Activated naive CD8-positive, alpha-beta T cell treated with anti-CD3 and anti-CD28 coated beads, Interleukin-2, amount 10 ng/mL, durations not matched to agents 7 days and 5 days (primary cell): ENCODE measurements around the gene SIGMAR1. TPM values are rescaled to one million over a fixed set of nuclear protein-coding genes. Genes with fewer than 3 reads are reported as not detected.

Experiments used
- ATAC-seq: fragments of 150-1000 bp; cut with Tn5 transposase; one replicate; pipeline ENCODE4 v1.10.0; 2021; ENCODE audit warnings: low read depth, moderate library complexity
- POLR2A ChIA-PET: fragments of 350-600 bp; sonication (Branson Sonifier 250); formaldehyde crosslinking; loops from one replicate; lab custom pipeline; 2021; ENCODE audit warnings: antibody characterized with exemption; lab: Charles Lee
- DNase-seq: peaks from one replicate; pipeline ENCODE4 v3.0.0; 2021
- H3K27ac Mint-ChIP-seq: one replicate; pipeline ENCODE4 v1.8.0; 2022; ENCODE audit warnings: mild to moderate bottlenecking, mixed read lengths
- H3K27me3 Mint-ChIP-seq: one replicate; pipeline ENCODE4 v1.8.0; 2022; ENCODE audit warnings: mild to moderate bottlenecking, moderate library complexity, mixed read lengths
- H3K36me3 Mint-ChIP-seq: one replicate; pipeline ENCODE4 v1.8.0; 2021; ENCODE audit warnings: mild to moderate bottlenecking, mixed read lengths
- H3K4me1 Mint-ChIP-seq: one replicate; pipeline ENCODE4 v1.8.0; 2021; ENCODE audit warnings: mixed read lengths
- H3K4me3 Mint-ChIP-seq: one replicate; pipeline ENCODE4 v1.8.0; 2022; ENCODE audit warnings: mild to moderate bottlenecking, moderate library complexity, mixed read lengths
- H3K9me3 Mint-ChIP-seq: one replicate; pipeline ENCODE4 v1.8.0; 2021; ENCODE audit warnings: mixed read lengths
- total RNA-seq, 2 experiments: library from RNA; stranded (reverse); gene quantifications; one replicate each; pipeline ENCODE4 v1.2.3, GENCODE V29; 2021

Gene SIGMAR1
- total RNA-seq, 2 experiments from 2014 or later: 48.8 to 55.4 TPM

DNA sequence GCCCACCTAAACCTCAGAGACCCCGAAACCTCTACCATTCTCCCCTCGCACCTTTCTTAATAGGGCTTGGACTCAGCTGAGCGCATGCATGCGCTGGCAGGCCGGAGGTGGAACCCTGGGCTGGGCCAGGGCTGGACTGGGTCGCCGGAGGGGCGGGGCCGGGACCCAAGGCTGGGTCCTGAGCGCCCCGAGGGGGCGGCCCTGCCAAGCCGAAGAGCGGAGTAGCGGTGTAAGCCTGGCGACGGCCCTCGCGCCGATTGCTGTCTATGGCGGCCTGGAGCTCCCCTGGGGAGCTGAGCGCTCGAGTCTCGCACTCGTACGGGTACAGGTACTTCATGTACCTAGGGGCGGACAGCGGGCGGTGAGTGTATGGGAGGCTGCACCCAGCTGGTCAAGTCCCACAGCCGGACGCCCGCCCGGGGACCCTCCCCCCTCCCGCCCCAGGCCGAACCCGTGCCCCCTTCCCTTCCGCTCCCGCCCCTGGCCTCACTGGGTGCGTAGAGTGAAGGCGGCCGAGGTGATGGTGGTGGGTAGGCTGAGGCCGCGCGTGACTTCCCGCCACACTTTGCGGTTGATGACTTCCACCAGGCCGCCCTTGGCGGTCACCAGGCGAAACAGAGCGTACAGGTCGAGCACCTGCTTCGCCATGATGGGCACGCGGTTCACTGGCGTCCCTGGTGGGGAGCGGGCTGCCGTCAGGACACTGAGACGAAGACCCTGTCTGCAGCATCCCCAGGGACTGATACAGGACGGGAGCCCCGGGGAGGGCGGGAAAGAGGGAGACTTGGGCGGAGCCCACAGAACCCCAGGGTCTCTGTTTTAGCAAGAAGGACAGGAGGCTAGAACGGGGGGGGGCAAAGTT lies 14.0 kb downstream of the SIGMAR1 start:
- peak; percentile 44 for DNase-seq
- peaks cover 2% of the 10 kb centered on the region for H3K36me3 Mint-ChIP-seq
- no peaks in the 10 kb centered on the region for H3K9me3 Mint-ChIP-seq
- POLR2A ChIA-PET: interaction anchor here (0.8 to 2.1 kb wide), 3 partner anchors 11 to 14 kb away, joined by 5 to 6 read pairs (median 6); partner anchors contain the start of gene SIGMAR1
- no peak overlapping the region for H3K27ac Mint-ChIP-seq
- H3K4me1 Mint-ChIP-seq: peaks cover 25% of the 10 kb centered on the region
- peaks cover 64% of the 10 kb centered on the region for H3K27me3 Mint-ChIP-seq
- H3K4me3 Mint-ChIP-seq: peak overlapping the region; percentile 19
- no peak for ATAC-seq

DNA sequence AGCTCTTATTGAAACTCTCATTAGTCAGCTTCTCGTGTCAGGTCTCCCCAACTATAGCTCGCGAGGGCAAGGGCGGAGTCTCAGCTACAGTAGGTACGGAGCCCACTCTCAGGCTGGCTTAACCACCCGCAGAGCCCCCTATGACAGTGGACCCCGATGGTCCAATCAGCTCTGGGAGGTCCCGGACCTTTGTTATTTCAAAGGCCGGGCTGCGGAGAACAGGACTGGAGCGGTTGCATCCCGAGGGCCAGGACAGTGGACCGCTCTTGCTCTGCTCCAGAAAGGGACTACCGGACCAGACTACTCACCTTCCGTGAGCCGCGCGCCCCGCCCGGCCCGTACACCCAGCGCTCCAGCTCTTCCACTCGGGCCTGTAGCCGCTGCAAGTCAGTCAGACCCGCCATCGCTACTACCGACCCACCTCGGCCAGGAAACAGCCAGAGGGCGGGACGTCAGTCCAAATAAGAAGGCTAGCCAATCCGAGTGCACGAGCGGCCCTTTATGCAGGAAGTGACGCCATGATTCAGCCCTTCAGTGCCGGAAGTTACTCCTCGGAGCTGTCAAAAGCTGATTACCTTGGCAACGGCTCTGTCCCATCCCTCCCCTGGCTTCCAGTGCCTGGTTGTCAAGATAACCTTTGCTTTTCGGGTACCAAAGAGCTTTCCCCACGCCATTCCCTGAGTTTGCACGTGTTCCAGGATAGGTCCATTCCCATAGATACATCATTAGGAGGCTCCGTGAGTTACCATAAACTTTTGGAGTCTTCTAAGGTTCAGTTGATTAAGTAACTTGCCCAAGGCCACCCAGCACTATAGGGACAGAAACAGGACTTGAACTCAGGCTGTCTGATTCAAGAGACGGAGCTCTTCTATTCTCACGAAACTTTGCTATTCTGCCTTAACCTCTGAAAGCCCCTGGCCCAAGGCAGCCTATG lies 17.3 kb downstream of the SIGMAR1 start, which contains the start of gene DCTN3:
DCTN3 (minus strand) TSS at position 435 of the 934 bp plus-strand sequence; CDS start at position 404, 31 bp downstream.
- Mint-ChIP-seq H3K36me3 (peaks cover 10% of the 10 kb centered on the region), H3K4me3 (peak within 1 kb of the TSS; percentile 94), H3K4me1 (peaks cover 20% of the 10 kb centered on the region), H3K27me3 (peaks cover 31% of the 10 kb centered on the region), H3K27ac (peak within 1 kb of the TSS; percentile 83), H3K9me3 (no peaks in the 10 kb centered on the region)
- DNase-seq (peak; percentile 83), ATAC-seq (peak; percentile 98)
- POLR2A ChIA-PET: interaction anchor here (0.5 to 2.2 kb wide), 11 partner anchors 9 to 451 kb away, joined by 3 to 42 read pairs (median 4); partner anchors contain the start of genes ARID3C, GALT, RPP25L and SIGMAR1

DNA sequence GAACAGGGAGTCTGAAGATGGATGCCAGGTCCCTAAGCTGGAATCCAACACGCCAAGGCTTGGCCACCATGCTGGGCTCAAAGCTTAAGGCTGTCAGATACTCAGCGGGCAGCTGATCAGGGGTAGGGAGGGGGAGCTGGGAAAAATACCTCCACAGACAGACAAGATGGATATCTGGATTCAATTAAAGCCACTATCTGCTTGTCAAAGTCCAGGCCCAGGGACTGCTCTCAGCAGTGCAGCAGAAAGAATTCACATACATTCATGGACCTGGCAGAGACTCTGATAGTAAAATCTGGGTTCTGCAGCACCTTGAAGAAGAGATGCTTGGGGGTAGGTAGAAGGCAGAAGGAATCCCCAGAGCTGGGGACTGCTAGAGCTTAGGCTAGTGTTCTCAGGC lies 22.5 kb downstream of the SIGMAR1 start:
- no peak for ATAC-seq
- H3K27ac Mint-ChIP-seq: no peak overlapping the region
- no peak for DNase-seq
- peaks cover 8% of the 10 kb centered on the region for H3K36me3 Mint-ChIP-seq
- H3K9me3 Mint-ChIP-seq: no peaks in the 10 kb centered on the region
- peaks cover 22% of the 10 kb centered on the region for H3K4me1 Mint-ChIP-seq
- no peak overlapping the region for H3K4me3 Mint-ChIP-seq
- POLR2A ChIA-PET: interaction anchor here (0.7 to 8.0 kb wide), 3 partner anchors 21 to 31 kb away, joined by 3 to 75 read pairs (median 3); partner anchors contain the start of genes GALT and SIGMAR1
- no peaks in the 10 kb centered on the region for H3K27me3 Mint-ChIP-seq

DNA sequence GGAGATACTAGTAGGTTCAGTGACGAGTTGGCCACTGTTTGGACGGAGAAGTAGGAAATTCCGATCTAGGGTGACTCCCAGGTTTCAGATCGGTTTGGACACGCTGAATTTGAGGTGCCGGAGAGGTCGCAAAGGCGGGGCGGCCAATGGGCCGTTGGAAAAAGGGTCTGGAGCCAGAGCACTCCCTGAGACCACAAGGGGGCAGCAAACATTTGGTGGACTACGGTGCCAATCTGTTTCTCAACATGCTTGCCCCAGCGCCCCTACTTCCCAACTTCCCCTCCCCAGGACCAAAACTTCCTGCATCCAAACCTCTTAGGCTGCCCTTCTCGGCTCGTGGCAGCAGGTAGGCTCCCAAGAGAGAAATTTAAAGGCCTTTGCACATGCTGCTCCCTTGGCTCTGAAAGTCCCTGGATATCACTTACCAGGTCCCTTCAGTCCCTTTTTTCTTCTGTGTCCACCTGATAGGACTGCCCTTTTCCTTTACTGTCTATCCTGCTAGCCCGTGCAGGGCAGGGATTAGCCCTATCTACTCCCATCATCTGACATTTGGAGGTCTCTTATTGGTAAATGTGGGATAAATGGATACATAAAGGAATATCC lies 24.7 kb downstream of the SIGMAR1 start:
- H3K36me3 Mint-ChIP-seq: peaks cover 8% of the 10 kb centered on the region
- ATAC-seq: peak; percentile 23
- no peaks in the 10 kb centered on the region for H3K9me3 Mint-ChIP-seq
- peaks cover 14% of the 10 kb centered on the region for H3K4me1 Mint-ChIP-seq
- no peaks in the 10 kb centered on the region for H3K27me3 Mint-ChIP-seq
- peak overlapping the region; percentile 92 for H3K27ac Mint-ChIP-seq
- POLR2A ChIA-PET: interaction anchor here (0.8 to 8.0 kb wide), 4 partner anchors 7 to 32 kb away, joined by 4 to 75 read pairs (median 12); partner anchors contain the start of genes DCTN3 and SIGMAR1
- DNase-seq: peak; percentile 69
- peak overlapping the region; percentile 94 for H3K4me3 Mint-ChIP-seq

DNA sequence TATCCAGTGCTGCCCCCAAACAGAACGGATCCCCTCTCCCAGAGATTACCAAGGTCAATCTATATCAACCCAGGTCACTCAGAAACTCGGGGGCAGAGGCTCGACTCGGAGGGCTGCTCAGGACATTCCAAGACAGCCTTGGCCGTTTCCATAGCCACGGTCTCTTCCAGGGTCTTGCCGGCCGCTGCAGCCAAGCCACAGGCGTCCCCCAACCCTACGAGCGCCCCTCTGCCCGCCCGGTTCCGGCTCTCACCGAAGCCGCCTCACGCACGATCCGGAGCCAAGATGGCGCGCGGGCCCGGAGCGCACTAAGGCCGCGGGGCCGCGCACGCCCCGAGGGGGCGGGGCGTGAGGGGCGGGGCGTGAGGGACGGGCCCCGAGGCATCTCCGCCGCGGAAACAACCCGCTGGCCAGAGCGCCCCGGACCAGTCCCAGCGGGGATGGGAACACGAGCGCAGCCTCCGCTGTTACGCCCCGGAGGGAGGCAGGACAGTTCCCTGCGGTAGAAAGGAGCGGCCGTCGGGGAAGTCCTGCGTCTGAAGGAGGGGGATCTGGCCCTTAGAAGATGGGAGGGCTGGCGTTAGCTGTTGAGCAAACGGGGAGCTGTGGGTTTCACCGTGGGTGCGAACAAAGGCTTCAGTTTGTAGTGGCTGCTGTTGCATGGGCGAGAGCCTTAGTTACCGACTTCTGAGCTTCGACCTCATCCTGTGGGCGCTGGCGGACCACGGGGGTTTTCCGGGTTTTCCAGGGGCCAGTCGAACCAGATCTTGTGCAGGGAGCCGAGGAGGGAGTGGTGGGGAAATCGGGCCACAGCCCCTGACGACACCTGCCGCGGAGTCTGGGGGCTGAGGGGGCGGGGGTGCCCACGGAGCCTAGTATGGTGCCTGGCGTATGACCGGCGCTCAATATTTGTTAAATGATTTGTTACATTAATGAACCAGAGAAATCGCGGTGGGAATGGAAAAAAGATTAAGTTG lies 25.5 kb downstream of the SIGMAR1 start, which contains the start of gene RPP25L:
RPP25L (minus strand) TSS at position 287 of the 977 bp plus-strand sequence. CDS start 801 bp downstream, outside the sequence.
- Mint-ChIP-seq H3K27me3 (no peaks in the 10 kb centered on the region), H3K4me3 (peak within 1 kb of the TSS; percentile 94)

DNA sequence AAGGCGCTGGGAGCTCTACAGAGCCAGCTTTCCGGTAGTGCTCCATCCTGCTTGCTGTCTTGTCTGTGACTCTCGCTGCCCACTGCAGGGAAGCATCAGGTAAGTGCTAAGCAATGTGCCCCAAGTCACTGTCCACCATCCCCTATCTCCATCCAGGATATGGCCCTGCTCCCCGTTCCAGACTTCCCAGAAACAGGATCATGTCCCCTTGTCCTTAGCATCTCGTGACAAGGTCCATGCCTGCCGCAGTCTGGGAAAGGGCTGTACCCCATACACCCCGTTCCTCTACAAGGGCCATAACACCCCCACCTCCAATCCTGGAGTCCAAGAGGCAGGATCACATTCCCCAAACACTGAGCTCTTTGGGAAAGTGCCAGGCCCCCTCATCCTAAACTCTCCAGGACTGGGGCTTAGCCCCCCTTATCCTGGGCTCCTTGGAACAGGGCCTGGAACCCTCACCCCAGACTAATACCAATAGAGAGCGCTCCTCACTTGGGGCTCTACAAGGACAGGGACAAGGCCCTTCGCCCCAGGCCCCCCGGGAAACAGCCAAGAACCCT lies 26.3 kb downstream of the SIGMAR1 start:
- peak overlapping the region; percentile 94 for H3K4me3 Mint-ChIP-seq
- no peaks in the 10 kb centered on the region for H3K9me3 Mint-ChIP-seq
- POLR2A ChIA-PET: interaction anchor here (1.2 to 8.0 kb wide), 5 partner anchors 9 to 153 kb away, joined by 3 to 75 read pairs (median 4); partner anchors contain the start of genes DCTN3, DNAI1, FAM219A and SIGMAR1
- peak; percentile 7 for ATAC-seq
- DNase-seq: no peak
- no peaks in the 10 kb centered on the region for H3K27me3 Mint-ChIP-seq
- H3K4me1 Mint-ChIP-seq: peaks cover 14% of the 10 kb centered on the region
- peak overlapping the region; percentile 92 for H3K27ac Mint-ChIP-seq
- H3K36me3 Mint-ChIP-seq: peaks cover 2% of the 10 kb centered on the region

More for the DNA sequence above, 25.5 kb downstream of the SIGMAR1 start, which contains the start of gene RPP25L:
- DNase-seq: peak; percentile 97
- H3K4me1 Mint-ChIP-seq: peaks cover 14% of the 10 kb centered on the region
- H3K36me3 Mint-ChIP-seq: peaks cover 8% of the 10 kb centered on the region
- POLR2A ChIA-PET: interaction anchor here (0.8 to 8.0 kb wide), 6 partner anchors 8 to 154 kb away, joined by 3 to 75 read pairs (median 4); partner anchors contain the start of genes DCTN3, DNAI1, FAM219A and SIGMAR1
- peak within 1 kb of the TSS; percentile 92 for H3K27ac Mint-ChIP-seq
- ATAC-seq: peak; percentile 92
- H3K9me3 Mint-ChIP-seq: no peaks in the 10 kb centered on the region

DNA sequence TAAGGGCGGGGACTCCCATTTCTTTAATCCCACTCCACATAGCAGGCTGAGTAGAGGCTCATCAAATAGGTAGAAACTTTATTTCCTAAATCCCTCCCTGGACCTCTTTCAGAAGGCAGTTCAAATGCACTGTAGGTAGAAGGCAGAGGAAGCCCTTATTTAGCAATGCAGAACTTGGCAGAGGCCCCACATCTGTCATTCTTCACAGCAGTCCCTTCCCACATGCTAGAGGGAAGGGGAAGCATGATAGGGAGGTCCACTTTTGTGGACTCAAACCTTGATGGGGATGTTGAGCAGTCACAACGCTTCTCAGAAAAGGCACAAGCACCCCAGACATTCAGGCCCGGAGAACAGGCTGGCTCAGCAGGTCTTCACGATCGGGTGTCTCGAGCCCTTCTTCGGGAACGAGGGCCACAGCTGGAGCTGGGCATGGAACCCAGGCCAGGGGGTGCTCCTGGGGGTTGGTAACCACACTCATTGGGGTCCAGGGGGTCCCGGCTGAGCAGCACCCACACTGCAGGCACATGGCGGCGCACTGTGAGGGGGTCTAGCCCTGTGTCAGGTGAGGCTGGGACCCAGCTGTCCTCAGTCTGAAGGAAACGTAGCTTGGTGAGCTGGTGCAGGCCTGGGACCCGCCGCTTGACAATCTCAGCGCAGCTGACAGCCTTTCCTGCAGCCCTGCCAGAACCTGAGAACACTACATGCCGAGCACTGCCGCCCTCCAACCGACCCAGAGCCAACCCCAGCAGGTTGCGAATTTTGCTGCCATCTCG lies 27.0 kb downstream of the SIGMAR1 start:
- ATAC-seq: no peak
- peaks cover 14% of the 10 kb centered on the region for H3K4me1 Mint-ChIP-seq
- no peaks in the 10 kb centered on the region for H3K36me3 Mint-ChIP-seq
- peak overlapping the region; percentile 92 for H3K27ac Mint-ChIP-seq
- DNase-seq: no peak
- no peaks in the 10 kb centered on the region for H3K27me3 Mint-ChIP-seq
- peak overlapping the region; percentile 94 for H3K4me3 Mint-ChIP-seq
- H3K9me3 Mint-ChIP-seq: no peaks in the 10 kb centered on the region
- POLR2A ChIA-PET: interaction anchor here (3.2 to 8.0 kb wide), 2 partner anchors 10 to 25 kb away, joined by 20 to 75 read pairs; partner anchors contain the start of genes DCTN3 and SIGMAR1

DNA sequence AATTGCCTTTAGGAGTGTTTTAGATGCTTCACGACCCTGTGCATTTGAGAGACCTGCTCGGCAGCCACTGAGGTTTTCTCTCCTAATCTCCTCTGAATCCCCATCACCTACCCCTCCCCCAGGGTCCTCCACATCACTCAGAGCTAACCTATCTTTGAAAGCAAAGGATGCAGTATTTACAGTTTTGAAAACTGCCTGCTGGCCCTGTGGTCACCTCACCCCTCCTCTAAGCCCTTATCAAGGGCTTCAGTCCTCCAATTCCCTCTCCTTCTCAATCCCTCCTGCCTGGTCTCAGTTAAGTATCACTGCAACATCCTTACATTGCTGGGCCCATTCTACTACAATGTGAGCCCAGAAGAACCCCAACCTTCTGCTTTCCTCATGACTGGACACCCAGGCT lies 30.3 kb downstream of the SIGMAR1 start:
- DNase-seq: no peak
- H3K4me3 Mint-ChIP-seq: no peak overlapping the region
- peaks cover 4% of the 10 kb centered on the region for H3K27me3 Mint-ChIP-seq
- POLR2A ChIA-PET: no interaction called here
- H3K36me3 Mint-ChIP-seq: no peaks in the 10 kb centered on the region
- no peak for ATAC-seq
- no peaks in the 10 kb centered on the region for H3K9me3 Mint-ChIP-seq
- peaks cover 6% of the 10 kb centered on the region for H3K4me1 Mint-ChIP-seq
- H3K27ac Mint-ChIP-seq: no peak overlapping the region

DNA sequence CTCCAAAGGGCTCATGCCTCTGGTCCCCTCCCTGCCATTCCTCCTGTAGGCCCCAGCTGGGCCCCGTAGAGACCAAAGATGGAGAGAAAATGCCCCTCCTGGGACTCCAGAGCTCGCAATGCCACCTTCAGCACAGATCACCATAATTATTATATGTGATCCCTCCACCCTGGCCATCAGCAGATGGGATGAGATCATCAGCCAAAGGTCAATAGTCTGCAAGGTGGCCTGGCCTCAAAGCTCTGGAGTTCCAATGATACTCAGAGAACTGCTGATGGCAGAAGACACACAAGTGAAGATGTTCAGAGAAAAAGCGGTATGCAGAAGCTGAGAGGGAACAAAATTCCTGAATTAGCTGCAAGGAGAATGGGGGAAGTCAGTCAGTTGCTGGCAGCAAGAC lies 30.7 kb downstream of the SIGMAR1 start:
- Mint-ChIP-seq H3K27ac (no peak overlapping the region), H3K27me3 (peaks cover 4% of the 10 kb centered on the region), H3K4me1 (peaks cover 4% of the 10 kb centered on the region), H3K9me3 (no peaks in the 10 kb centered on the region), H3K4me3 (no peak overlapping the region), H3K36me3 (no peaks in the 10 kb centered on the region)
- ATAC-seq: no peak
- no peak for DNase-seq
- POLR2A ChIA-PET: no interaction called here

DNA sequence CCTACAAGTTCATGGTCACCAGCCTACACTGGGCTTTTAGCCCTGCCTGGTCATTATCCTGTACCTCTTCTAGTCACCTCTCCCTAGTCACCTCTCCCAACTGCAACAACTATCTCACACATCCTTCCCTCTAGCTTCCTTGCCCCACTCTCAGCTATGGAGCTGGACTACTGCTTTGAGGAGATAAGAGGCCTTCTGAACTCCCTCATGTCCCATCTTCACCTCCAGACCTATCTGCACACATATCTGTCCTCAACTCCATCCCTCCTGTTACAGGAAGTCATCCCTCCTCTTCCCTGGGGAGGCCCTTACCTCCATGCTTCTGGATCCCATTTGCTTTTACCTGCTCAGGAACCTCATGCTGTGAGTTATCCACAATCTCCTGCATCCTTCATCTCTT lies 31.4 kb downstream of the SIGMAR1 start:
- no peak overlapping the region for H3K27ac Mint-ChIP-seq
- H3K36me3 Mint-ChIP-seq: no peaks in the 10 kb centered on the region
- no peak for DNase-seq
- H3K9me3 Mint-ChIP-seq: no peaks in the 10 kb centered on the region
- no peak overlapping the region for H3K4me3 Mint-ChIP-seq
- ATAC-seq: no peak
- peaks cover 2% of the 10 kb centered on the region for H3K4me1 Mint-ChIP-seq
- H3K27me3 Mint-ChIP-seq: peaks cover 4% of the 10 kb centered on the region
- POLR2A ChIA-PET: no interaction called here
